SK-N-SH (cell line): ENCODE data around the gene SORBS1. TPM values are rescaled to one million over a fixed set of nuclear protein-coding genes. Genes with fewer than 3 reads are reported as not detected.

ENCODE experiments used
- CTCF ChIA-PET: fragments of 300-600, 350-600 bp; formaldehyde crosslinking; extraction: SDS; loops from one replicate; lab custom pipeline; 2021; lab: Yijun Ruan, JAX
- POLR2A ChIA-PET: fragments of 350-600 bp; sonication (Branson Sonifier 250); formaldehyde crosslinking; extraction: SDS; loops from one replicate; lab custom pipeline; 2020; ENCODE audit warnings: antibody characterized with exemption, inconsistent platforms; lab: Yijun Ruan, JAX
- DNase-seq: peaks from one replicate; pipeline ENCODE4 v3.0.0; 2012
- H2AFZ ChIP-seq: fragments of 200-600 bp; sonication (generic); 2 replicates; pipeline ENCODE4 v1.8.1; 2016; ENCODE audit warnings: antibody characterized with exemption, mild to moderate bottlenecking, low read depth
- H3F3A ChIP-seq: fragments of 200-600 bp; sonication (generic); replicated peaks from 2 replicates; pipeline ENCODE3; 2016; ENCODE audit warnings: antibody characterized with exemption, mild to moderate bottlenecking; ENCODE audit not compliant: insufficient read depth
- H3K27ac ChIP-seq, 2 experiments: fragments of 200-500 bp in 1 of 2; fragments of 200-600 bp in 1 of 2; sonication (Bioruptor generic) in 1 of 2; sonication (generic), shearing (Covaris generic) in 1 of 2; 2 replicates each; pipeline versions ENCODE4 v1.5.1 to v1.6.1; 2014 to 2016; ENCODE audit warnings: low read depth in 2 of 2, inconsistent platforms in 1 of 2, low read length in 1 of 2, mild to moderate bottlenecking in 1 of 2, mixed read lengths in 1 of 2
- H3K27me3 ChIP-seq: fragments of 200-600 bp; sonication (generic), shearing (Covaris generic); 2 replicates; pipeline ENCODE4 v1.6.1; 2016; ENCODE audit warnings: mixed run types; ENCODE audit not compliant: insufficient read depth
- H3K36me3 ChIP-seq, 2 experiments: fragments of 200-500 bp in 1 of 2; fragments of 200-600 bp in 1 of 2; sonication (Bioruptor generic) in 1 of 2; sonication (generic) in 1 of 2; replicated peaks in 1 of 2; 2 replicates each; pipeline versions ENCODE3 to v1.5.1; 2014 to 2016; ENCODE audit warnings: low read length in 1 of 2, mild to moderate bottlenecking in 1 of 2; ENCODE audit not compliant: insufficient read depth in 2 of 2, control insufficient read depth in 1 of 2
- H3K4me1 ChIP-seq, 2 experiments: fragments of 200-500 bp in 1 of 2; fragments of 200-600 bp in 1 of 2; sonication (Bioruptor generic) in 1 of 2; sonication (generic), shearing (Covaris generic) in 1 of 2; 2 replicates each; pipeline versions ENCODE4 v1.5.1 to v1.6.1; 2014 to 2016; ENCODE audit warnings: low read depth in 1 of 2, low read length in 1 of 2, mixed run types in 1 of 2; ENCODE audit not compliant: insufficient read depth in 2 of 2, control insufficient read depth in 1 of 2
- H3K4me2 ChIP-seq: fragments of 200-600 bp; sonication (generic), shearing (Covaris generic); 2 replicates; pipeline ENCODE4 v1.6.1; 2017; ENCODE audit warnings: mixed run types
- H3K4me3 ChIP-seq, 2 experiments: fragments of 200-500 bp in 1 of 2; fragments of 200-600 bp in 1 of 2; sonication (Bioruptor generic) in 1 of 2; sonication (generic), shearing (Covaris generic) in 1 of 2; 2 replicates each; pipeline versions ENCODE4 v1.5.1 to v1.8.1; 2014 to 2016; ENCODE audit warnings: low read depth in 2 of 2, inconsistent platforms in 1 of 2, low read length in 1 of 2, mild to moderate bottlenecking in 1 of 2, mixed read lengths in 1 of 2, moderate library complexity in 1 of 2
- H3K79me2 ChIP-seq: fragments of 200-600 bp; sonication (generic); 2 replicates; pipeline ENCODE4 v1.8.1; 2017; ENCODE audit warnings: mild to moderate bottlenecking; ENCODE audit not compliant: insufficient read depth
- H3K9ac ChIP-seq: fragments of 200-600 bp; sonication (generic); 2 replicates; pipeline ENCODE4 v1.6.1; 2017; ENCODE audit warnings: mixed run types
- H3K9me2 ChIP-seq: fragments of 200-600 bp; sonication (generic); 2 replicates; pipeline ENCODE4 v1.6.1; 2017; ENCODE audit warnings: mixed run types
- H3K9me3 ChIP-seq: fragments of 200-600 bp; sonication (generic); 2 replicates; pipeline ENCODE4 v1.6.1; 2017; ENCODE audit warnings: mixed run types, mild to moderate bottlenecking, moderate library complexity
- H4K20me1 ChIP-seq: fragments of 200-600 bp; sonication (generic); 2 replicates; pipeline ENCODE4 v1.6.1; 2017; ENCODE audit warnings: mild to moderate bottlenecking, mixed run types; ENCODE audit not compliant: insufficient read depth
- EP300 ChIP-seq, 2 experiments: IDR thresholded peaks; 2 replicates each; pipeline versions ENCODE4 v1.4.0 to v1.6.1; 2012; ENCODE audit warnings: borderline replicate concordance in 1 of 2, low read depth in 1 of 2, low read length in 1 of 2
- FOXM1 ChIP-seq: IDR thresholded peaks from 2 replicates; pipeline ENCODE4 v1.4.0; 2012; ENCODE audit warnings: low read depth, mild to moderate bottlenecking
- GATA2 ChIP-seq: sonication (generic); formaldehyde crosslinking; IDR thresholded peaks from 2 replicates; pipeline ENCODE4 v1.5.0; 2020; ENCODE audit warnings: mild to moderate bottlenecking, missing genetic modification reagents
- NRF1 ChIP-seq: IDR thresholded peaks from 2 replicates; pipeline ENCODE4 v1.6.1; 2012; ENCODE audit warnings: low read depth, mild to moderate bottlenecking, low read length
- POLR2AphosphoS5 ChIP-seq: IDR thresholded peaks from 2 replicates; pipeline ENCODE4 v1.6.1; 2012; ENCODE audit warnings: low read depth, low read length
- RCOR1 ChIP-seq: fragments of 150-350 bp; IDR thresholded peaks from 2 replicates; pipeline ENCODE4 v1.6.1; 2017; ENCODE audit warnings: antibody characterized with exemption, low read length
- TAF1 ChIP-seq: IDR thresholded peaks from 2 replicates; pipeline ENCODE4 v1.6.1; 2012; ENCODE audit warnings: low read depth, mild to moderate bottlenecking, low read length, moderate library complexity, borderline replicate concordance
- ZBTB33 ChIP-seq: IDR thresholded peaks from 2 replicates; pipeline ENCODE4 v1.4.0; 2012; ENCODE audit warnings: low read depth, borderline replicate concordance
- WGBS: methylation state at CpG from one replicate; pipeline ENCODE4 v1.1.6; 2017; ENCODE audit warnings: low lambda C conversion rate; 5-methylcytosine and 5-hydroxymethylcytosine counted together
- polyA plus RNA-seq, 3 experiments: library from polyadenylated mRNA; depleted of rRNA; stranded (reverse); fragments of >200 nt; gene quantifications; 2 replicates each; pipeline ENCODE4 v1.2.3, GENCODE V29; 2012
- TF ChIP-seq, protein P1 (sequence below): IDR thresholded peaks from 2 replicates; pipeline ENCODE4 v1.6.1; 2012; ENCODE audit warnings: mild to moderate bottlenecking, low read depth, low read length, moderate library complexity

SORBS1 gene
- polyA plus RNA-seq, 1 of the 3 experiments (the other 2 are of a cell fraction) = 0.36 TPM

DNA sequence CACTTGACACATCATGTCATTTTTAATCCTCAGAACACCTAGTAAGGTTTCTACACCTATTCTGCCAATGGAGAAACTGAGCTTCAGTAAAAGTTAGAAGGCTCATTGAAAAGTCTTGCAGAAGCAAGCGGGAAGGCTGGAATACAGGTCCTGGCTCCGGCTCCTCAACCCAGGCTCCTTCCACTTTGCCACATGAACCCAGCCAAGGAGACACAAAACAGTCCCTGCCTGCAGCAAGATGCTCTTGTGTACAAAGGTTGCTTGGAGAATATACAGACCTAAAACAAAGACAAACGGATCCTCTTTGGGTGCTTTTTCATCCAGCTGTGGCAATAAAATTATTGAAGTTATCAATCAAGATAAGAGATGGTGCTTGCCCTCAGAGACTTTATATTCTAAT lies 106.8 kb downstream of the SORBS1 start:
- Histone ChIP-seq H3K9me2 (no peaks in the 10 kb centered on the region), H3F3A (no peaks in the 10 kb centered on the region), H2AFZ (no peak overlapping the region), H3K4me3 (no peak overlapping the region), H3K27ac (no peak overlapping the region), H3K27me3 (no peaks in the 10 kb centered on the region), H3K79me2 (no peaks in the 10 kb centered on the region), H3K4me2 (no peak overlapping the region), H3K9ac (no peak overlapping the region), H4K20me1 (no peaks in the 10 kb centered on the region), H3K4me1 (no peaks in the 10 kb centered on the region; a peak in 1 of 4 replicates), H3K9me3 (no peaks in the 10 kb centered on the region), H3K36me3 (no peaks in the 10 kb centered on the region)
- POLR2A ChIA-PET = no interaction called here
- no peak for DNase-seq
- CTCF ChIA-PET = interaction anchor here (0.7 to 1.8 kb wide), 5 partner anchors 8 to 127 kb away, joined by 3 to 7 read pairs (median 3); no protein-coding TSS in a partner anchor
- TF ChIP-seq ZBTB33 (no peak), POLR2AphosphoS5 (no peak), FOXM1 (no peak), GATA2 (CRISPR knock-in tag) (no peak), EP300 (IDR thresholded peaks at IDR 0.05; ENCODE audit: borderline replicate concordance in 1 of 2, low read depth in 1 of 2, low read length in 1 of 2) (no peak), TAF1 (no peak), NRF1 (no peak), RCOR1 (no peak)
- TF ChIP-seq, protein P1, sequence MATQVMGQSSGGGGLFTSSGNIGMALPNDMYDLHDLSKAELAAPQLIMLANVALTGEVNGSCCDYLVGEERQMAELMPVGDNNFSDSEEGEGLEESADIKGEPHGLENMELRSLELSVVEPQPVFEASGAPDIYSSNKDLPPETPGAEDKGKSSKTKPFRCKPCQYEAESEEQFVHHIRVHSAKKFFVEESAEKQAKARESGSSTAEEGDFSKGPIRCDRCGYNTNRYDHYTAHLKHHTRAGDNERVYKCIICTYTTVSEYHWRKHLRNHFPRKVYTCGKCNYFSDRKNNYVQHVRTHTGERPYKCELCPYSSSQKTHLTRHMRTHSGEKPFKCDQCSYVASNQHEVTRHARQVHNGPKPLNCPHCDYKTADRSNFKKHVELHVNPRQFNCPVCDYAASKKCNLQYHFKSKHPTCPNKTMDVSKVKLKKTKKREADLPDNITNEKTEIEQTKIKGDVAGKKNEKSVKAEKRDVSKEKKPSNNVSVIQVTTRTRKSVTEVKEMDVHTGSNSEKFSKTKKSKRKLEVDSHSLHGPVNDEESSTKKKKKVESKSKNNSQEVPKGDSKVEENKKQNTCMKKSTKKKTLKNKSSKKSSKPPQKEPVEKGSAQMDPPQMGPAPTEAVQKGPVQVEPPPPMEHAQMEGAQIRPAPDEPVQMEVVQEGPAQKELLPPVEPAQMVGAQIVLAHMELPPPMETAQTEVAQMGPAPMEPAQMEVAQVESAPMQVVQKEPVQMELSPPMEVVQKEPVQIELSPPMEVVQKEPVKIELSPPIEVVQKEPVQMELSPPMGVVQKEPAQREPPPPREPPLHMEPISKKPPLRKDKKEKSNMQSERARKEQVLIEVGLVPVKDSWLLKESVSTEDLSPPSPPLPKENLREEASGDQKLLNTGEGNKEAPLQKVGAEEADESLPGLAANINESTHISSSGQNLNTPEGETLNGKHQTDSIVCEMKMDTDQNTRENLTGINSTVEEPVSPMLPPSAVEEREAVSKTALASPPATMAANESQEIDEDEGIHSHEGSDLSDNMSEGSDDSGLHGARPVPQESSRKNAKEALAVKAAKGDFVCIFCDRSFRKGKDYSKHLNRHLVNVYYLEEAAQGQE = no peak
- WGBS = 59% methylated on average over 3 of the region's 3 CpGs
